Measurements from ENCODE around the gene ZCCHC3.
"Not testable (repeated sequence)": the region's sequence is repeated elsewhere in the genome, so short reads cannot be mapped to it uniquely, and the experiment has no call there.

The ZCCHC3 gene, protein sequence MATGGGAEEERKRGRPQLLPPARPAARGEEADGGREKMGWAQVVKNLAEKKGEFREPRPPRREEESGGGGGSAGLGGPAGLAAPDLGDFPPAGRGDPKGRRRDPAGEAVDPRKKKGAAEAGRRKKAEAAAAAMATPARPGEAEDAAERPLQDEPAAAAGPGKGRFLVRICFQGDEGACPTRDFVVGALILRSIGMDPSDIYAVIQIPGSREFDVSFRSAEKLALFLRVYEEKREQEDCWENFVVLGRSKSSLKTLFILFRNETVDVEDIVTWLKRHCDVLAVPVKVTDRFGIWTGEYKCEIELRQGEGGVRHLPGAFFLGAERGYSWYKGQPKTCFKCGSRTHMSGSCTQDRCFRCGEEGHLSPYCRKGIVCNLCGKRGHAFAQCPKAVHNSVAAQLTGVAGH
- 44.6 to 57.8 reads per million in 2 experiments for total RNA-seq

GRCh38 chr20:297098-297924, at the start of gene ZCCHC3:
Gene ZCCHC3 (plus strand): TSS chr20:297570. CDS start chr20:297587, 17 bp downstream.
- peak; percentile 67 for DNase-seq (ENCODE audit: low read depth)

- no peak for DNase-seq (ENCODE audit: low read depth)
Measured at GRCh38 chr20:251354-251753, 46.0 kb upstream of the ZCCHC3 start.

GRCh38 chr20:252801-253200, 44.6 kb upstream of the ZCCHC3 start:
- no peak for DNase-seq (ENCODE audit: low read depth)

DNA sequence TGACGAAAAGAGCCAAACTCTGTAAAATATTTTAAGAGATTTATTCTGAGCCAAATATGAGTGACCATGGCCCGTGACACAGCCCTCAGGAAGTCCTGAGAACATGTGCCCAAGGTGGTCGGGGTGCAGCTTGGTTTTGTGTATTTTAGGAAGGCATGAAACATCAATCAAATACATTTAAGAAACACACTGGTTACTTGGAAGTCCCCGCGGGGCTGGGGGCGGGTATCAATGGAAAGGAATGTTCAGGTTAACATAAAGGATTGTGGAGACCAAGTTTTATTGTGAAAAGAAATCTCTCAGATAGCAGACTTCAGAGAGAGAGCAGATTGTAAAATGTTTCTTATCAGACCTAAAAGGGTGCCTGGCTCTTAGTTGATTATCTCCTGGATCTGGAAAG, 43.9 kb upstream of the ZCCHC3 start:
- DNase-seq (ENCODE audit: low read depth): not testable (repeated sequence)

DNA sequence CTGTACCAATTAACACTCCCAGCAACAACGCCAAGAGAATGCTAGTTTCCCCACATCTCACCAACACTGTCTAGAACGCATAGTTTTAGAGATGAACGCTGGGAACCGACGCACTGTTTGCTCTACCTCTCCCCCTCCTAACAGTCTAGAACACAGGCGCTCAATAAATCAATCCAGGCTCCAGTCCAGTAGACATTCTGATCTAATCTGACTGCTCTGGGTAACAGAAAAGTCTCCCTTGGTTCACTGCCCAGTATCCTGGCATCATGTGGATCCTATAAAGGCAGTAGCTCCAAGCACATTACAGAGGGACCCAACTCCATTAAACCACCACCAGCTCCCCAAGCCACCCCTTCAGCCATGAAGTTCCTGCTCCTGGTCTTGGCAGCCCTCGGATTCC, 40.0 kb upstream of the ZCCHC3 start, which contains the start of gene DEFB132:
Gene DEFB132 (plus strand): TSS at position 306 of the 400 bp plus-strand sequence. CDS start 55 bp downstream, at position 361.
- DNase-seq (ENCODE audit: low read depth): no peak

GRCh38 chr20:258269-258858, 39.0 kb upstream of the ZCCHC3 start:
- no peak for DNase-seq (ENCODE audit: low read depth)

GRCh38 chr20:258963-259362, 38.4 kb upstream of the ZCCHC3 start:
- DNase-seq (ENCODE audit: low read depth): no peak

- no peak for DNase-seq (ENCODE audit: low read depth)
Measured at GRCh38 chr20:259981-260380, 37.4 kb upstream of the ZCCHC3 start.

DNA sequence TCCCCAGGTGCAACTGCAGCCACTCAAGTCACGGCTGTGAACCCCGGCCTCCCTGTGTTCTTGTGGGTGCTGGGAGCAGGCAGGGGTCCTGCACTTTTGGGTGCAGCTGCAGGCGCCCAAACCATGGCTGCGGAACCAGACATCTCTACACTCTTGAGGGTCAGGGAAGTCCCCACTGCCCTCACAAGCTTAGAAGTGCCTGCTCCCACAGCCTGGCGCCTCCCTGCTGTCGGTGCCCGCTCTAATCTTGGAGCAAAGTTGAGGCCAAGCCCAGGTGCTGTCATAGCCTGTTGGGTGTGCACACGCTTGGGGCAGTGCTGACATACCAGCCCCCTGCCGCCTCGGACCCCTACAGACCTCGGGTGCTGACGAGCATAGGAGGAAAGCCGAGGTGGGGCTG, 33.7 kb upstream of the ZCCHC3 start:
- DNase-seq (ENCODE audit: low read depth): no peak

GRCh38 chr20:266596-267562, 30.5 kb upstream of the ZCCHC3 start:
- peak; percentile 78 for DNase-seq (ENCODE audit: low read depth)

GRCh38 chr20:270517-270916, 26.9 kb upstream of the ZCCHC3 start:
- no peak for DNase-seq (ENCODE audit: low read depth)

DNA sequence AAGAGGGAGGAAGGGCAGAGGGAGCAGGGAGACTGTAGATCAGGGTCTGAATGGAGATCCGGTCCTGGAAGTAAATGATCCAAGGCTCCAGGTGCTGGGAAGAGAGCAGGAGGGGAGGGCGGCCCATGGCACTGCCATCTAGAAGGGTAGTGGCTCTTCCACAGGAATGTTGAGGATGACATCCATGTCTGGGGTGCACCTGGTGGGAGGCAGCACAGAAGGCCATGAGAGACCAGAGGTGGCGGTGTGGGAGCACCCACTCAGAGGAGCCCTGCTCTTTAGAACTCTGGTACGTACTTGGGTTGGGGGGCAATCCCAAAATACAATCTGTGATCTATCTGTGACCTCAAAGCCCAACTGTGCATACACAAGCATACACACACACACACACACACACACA, 26.3 kb upstream of the ZCCHC3 start:
- no peak for DNase-seq (ENCODE audit: low read depth)

DNA sequence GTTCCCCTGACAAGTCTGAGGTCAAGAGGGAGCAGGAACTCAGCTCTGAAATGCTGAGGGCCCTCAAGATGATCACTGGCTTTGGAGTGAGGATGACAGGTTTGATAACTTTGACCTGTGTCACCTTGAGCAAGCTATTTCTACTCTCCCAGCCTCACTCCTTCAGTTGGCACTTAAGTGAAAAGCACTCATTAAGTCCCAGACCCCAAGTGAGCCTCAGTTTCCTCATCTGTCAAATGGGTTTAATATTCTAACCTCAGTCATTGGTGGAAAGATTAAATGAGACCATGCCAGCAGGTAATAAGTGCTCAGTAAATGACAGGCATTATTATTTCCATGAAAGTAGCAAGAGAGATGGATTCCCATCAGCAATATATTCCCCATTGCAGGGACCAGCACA, 25.8 kb upstream of the ZCCHC3 start:
- no peak for DNase-seq (ENCODE audit: low read depth)

DNA sequence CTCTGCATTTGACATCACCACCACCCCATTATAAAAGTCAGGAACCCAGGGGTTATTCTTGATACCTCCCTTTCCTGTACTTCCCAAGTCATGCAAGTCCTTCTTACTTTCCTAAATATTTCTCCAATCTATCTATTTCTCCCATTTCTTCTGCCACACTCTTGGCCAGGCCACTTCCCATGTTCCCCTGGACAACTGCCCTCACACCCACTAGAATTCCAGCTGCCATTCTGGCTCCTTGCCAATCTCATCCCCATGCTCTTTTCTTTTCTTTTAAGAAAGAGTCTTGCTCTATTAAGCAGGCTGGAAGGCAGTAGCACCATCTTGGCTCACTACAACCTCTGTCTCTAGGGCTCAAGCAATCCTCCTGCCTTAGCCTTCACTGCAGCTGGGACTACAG, 24.7 kb upstream of the ZCCHC3 start:
- no peak for DNase-seq (ENCODE audit: low read depth)

GRCh38 chr20:273884-274283, 23.5 kb upstream of the ZCCHC3 start:
- no peak for DNase-seq (ENCODE audit: low read depth)

DNA sequence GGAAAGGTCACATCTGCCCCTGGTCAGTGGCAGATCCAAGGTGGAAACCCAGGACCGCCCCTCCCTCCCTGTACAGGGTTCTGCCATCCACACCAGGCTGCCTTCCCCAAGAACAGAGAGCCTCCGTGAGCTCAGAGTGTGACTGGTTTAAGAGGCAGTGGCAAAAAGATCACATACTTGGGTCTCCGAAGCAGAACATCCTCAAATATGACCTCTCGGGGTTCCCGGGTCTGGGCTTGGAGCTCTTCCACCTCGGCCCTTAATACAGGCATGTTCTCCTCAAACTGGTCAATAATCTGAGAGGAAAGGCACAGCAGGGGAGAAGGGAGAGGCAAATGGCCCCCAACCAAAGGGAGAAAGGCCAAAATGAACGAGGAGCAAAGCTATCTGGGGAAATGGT, 21.6 kb upstream of the ZCCHC3 start:
- no peak for DNase-seq (ENCODE audit: low read depth)

- DNase-seq (ENCODE audit: low read depth): no peak
Measured at GRCh38 chr20:276620-277495, 20.5 kb upstream of the ZCCHC3 start.

- no peak for DNase-seq (ENCODE audit: low read depth)
Measured at GRCh38 chr20:277496-277781, 19.9 kb upstream of the ZCCHC3 start.

DNA sequence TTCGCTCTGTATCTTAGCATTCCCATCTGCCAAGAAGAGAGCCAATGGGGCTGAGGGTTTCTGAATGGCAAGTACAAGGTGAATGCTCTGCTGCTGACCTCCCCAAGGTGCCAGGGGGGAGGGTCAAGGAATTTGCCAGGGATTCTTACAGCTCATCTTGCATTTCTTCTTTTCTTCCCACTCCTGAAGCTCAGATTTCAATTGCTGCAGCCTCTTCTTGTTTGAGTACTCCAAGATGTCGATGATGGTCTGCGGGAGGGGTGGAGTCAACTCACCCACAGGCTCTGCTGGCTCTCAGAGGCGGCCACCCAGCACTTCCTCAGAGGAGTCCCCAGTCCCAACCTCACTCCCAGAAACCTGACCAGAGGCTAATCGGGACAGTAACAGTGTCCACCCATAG, 19.2 kb upstream of the ZCCHC3 start:
- DNase-seq (ENCODE audit: low read depth): no peak

Data from T follicular helper cell (primary cell).